WTC11 (cell line): Measurements from ENCODE around the gene NRG3. TPM values are rescaled to one million over a fixed set of nuclear protein-coding genes. Genes with fewer than 3 reads are reported as not detected.
A peak's percentile ranks its signal among the peaks of the same experiment; 100 is the strongest.

Experiments
- ATAC-seq: fragments of 200-7000 bp; cut with Tn5 transposase; 2 replicates; pipeline ENCODE4 v1.10.0; 2021; ENCODE audit warnings: mild to moderate bottlenecking, moderate library complexity
- CTCF ChIA-PET: fragments of 300-600 bp; sonication (Branson Sonifier 250); formaldehyde crosslinking; loops from one replicate; lab custom pipeline; 2021; ENCODE audit warnings: antibody characterized with exemption; lab: Charles Lee
- POLR2A ChIA-PET: fragments of 350-600 bp; sonication (Branson Sonifier 250); formaldehyde crosslinking; loops from one replicate; lab custom pipeline; 2021; ENCODE audit warnings: antibody characterized with exemption; lab: Charles Lee
- DNase-seq: peaks from one replicate; pipeline ENCODE4 v3.0.0; 2021; ENCODE audit warnings: low spot score
- H3K27ac Mint-ChIP-seq: 2 replicates; pipeline ENCODE4 v1.8.0; 2021; ENCODE audit warnings: mixed read lengths
- H3K27me3 Mint-ChIP-seq: 2 replicates; pipeline ENCODE4 v1.8.0; 2021; ENCODE audit warnings: low read depth, mild to moderate bottlenecking, moderate library complexity, mixed read lengths
- H3K36me3 Mint-ChIP-seq: 2 replicates; pipeline ENCODE4 v1.8.0; 2021; ENCODE audit warnings: mixed read lengths
- H3K4me1 Mint-ChIP-seq: 2 replicates; pipeline ENCODE4 v1.8.0; 2022; ENCODE audit warnings: mixed read lengths
- H3K4me3 Mint-ChIP-seq: 2 replicates; pipeline ENCODE4 v1.8.0; 2021; ENCODE audit warnings: mild to moderate bottlenecking, moderate library complexity, mixed read lengths
- H3K9me3 Mint-ChIP-seq: 2 replicates; pipeline ENCODE4 v1.8.0; 2021; ENCODE audit warnings: mixed read lengths
- ATF3 ChIP-seq: sonication (generic); formaldehyde crosslinking; conservative IDR thresholded peaks from 2 replicates; pipeline ENCODE4 v1.8.1; 2022; ENCODE audit warnings: mild to moderate bottlenecking, missing genetic modification reagents
- E2F5 ChIP-seq: sonication (generic); formaldehyde crosslinking; IDR thresholded peaks from 2 replicates; pipeline ENCODE4 v1.8.1; 2022; ENCODE audit warnings: mild to moderate bottlenecking, moderate library complexity, missing genetic modification reagents
- ERG ChIP-seq: fragments of 250-450 bp; sonication (Bioruptor Pico); IDR thresholded peaks from 2 replicates; pipeline ENCODE4 v1.8.0; 2021; ENCODE audit warnings: mild to moderate bottlenecking
- ETV6 ChIP-seq: sonication (generic); formaldehyde crosslinking; IDR thresholded peaks from 2 replicates; pipeline ENCODE4 v1.8.1; 2022; ENCODE audit warnings: mild to moderate bottlenecking, missing genetic modification reagents
- FOXJ3 ChIP-seq: sonication (generic); formaldehyde crosslinking; IDR thresholded peaks from 2 replicates; pipeline ENCODE4 v1.9.0; 2021; ENCODE audit warnings: missing genetic modification reagents, mild to moderate bottlenecking, borderline replicate concordance
- GRHL2 ChIP-seq: fragments of 250-450 bp; sonication (Bioruptor Pico); IDR thresholded peaks from 2 replicates; pipeline ENCODE4 v1.8.0; 2022; ENCODE audit warnings: mild to moderate bottlenecking, moderate library complexity; ENCODE audit not compliant: insufficient replicate concordance, severe bottlenecking
- GTF2I ChIP-seq: fragments of 250-450 bp; sonication (Bioruptor Pico); conservative IDR thresholded peaks from 2 replicates; pipeline ENCODE4 v1.4.0; 2021; ENCODE audit warnings: mild to moderate bottlenecking
- HMGA2 ChIP-seq: fragments of 250-450 bp; sonication (Bioruptor Pico); IDR thresholded peaks from 2 replicates; pipeline ENCODE4 v1.4.0; 2021; ENCODE audit warnings: mild to moderate bottlenecking, moderate library complexity
- JUN ChIP-seq: sonication (generic); formaldehyde crosslinking; IDR thresholded peaks from 2 replicates; pipeline ENCODE4 v1.8.0; 2023; ENCODE audit warnings: mild to moderate bottlenecking, missing genetic modification reagents
- MLX ChIP-seq: sonication (generic); formaldehyde crosslinking; IDR thresholded peaks from 2 replicates; pipeline ENCODE4 v1.8.1; 2023; ENCODE audit warnings: mild to moderate bottlenecking, missing genetic modification reagents, moderate library complexity
- MYBL2 ChIP-seq: sonication (generic); formaldehyde crosslinking; IDR thresholded peaks from 2 replicates; pipeline ENCODE4 v1.8.1; 2023; ENCODE audit warnings: mild to moderate bottlenecking, moderate library complexity, missing genetic modification reagents
- NFE2L1 ChIP-seq: sonication (generic); formaldehyde crosslinking; IDR thresholded peaks from 2 replicates; pipeline ENCODE4 v1.8.1; 2023; ENCODE audit warnings: missing genetic modification reagents
- PREB ChIP-seq: sonication (generic); formaldehyde crosslinking; IDR thresholded peaks from 2 replicates; pipeline ENCODE4 v1.8.1; 2022; ENCODE audit warnings: mild to moderate bottlenecking, missing genetic modification reagents, moderate library complexity, borderline replicate concordance
- PRRX2 ChIP-seq: fragments of 250-450 bp; sonication (Bioruptor Pico); IDR thresholded peaks from 2 replicates; pipeline ENCODE4 v1.8.0; 2021; ENCODE audit warnings: mild to moderate bottlenecking
- SMAD4 ChIP-seq: sonication (generic); formaldehyde crosslinking; IDR thresholded peaks from 2 replicates; pipeline ENCODE4 v1.8.0; 2022; ENCODE audit warnings: mild to moderate bottlenecking, missing genetic modification reagents
- TEAD4 ChIP-seq: sonication (generic); formaldehyde crosslinking; IDR thresholded peaks from 2 replicates; pipeline ENCODE4 v1.8.0; 2022; ENCODE audit warnings: mild to moderate bottlenecking, missing genetic modification reagents
- ZMAT4 ChIP-seq: fragments of 250-450 bp; sonication (Bioruptor Pico); IDR thresholded peaks from 2 replicates; pipeline ENCODE4 v1.9.0; 2021; ENCODE audit warnings: mild to moderate bottlenecking
- ZNF121 ChIP-seq: sonication (generic); formaldehyde crosslinking; IDR thresholded peaks from 2 replicates; pipeline ENCODE4 v1.8.0; 2023; ENCODE audit warnings: missing genetic modification reagents
- ZNF138 ChIP-seq: sonication (generic); formaldehyde crosslinking; conservative IDR thresholded peaks from 2 replicates; pipeline ENCODE4 v1.8.1; 2022; ENCODE audit warnings: mild to moderate bottlenecking, moderate library complexity, missing genetic modification reagents
- ZNF423 ChIP-seq: fragments of 250-450 bp; sonication (Bioruptor Pico); IDR thresholded peaks from 2 replicates; pipeline ENCODE4 v2.1.2; 2022; ENCODE audit warnings: mild to moderate bottlenecking, moderate library complexity
- ZNF425 ChIP-seq: fragments of 250-450 bp; sonication (Bioruptor Pico); conservative IDR thresholded peaks from 2 replicates; pipeline ENCODE4 v1.9.0; 2021; ENCODE audit warnings: mild to moderate bottlenecking
- ZNF671 ChIP-seq: fragments of 250-450 bp; sonication (Bioruptor Pico); IDR thresholded peaks from 2 replicates; pipeline ENCODE4 v1.8.0; 2021; ENCODE audit warnings: mild to moderate bottlenecking
- ZSCAN18 ChIP-seq: fragments of 250-450 bp; sonication (Bioruptor Pico); IDR thresholded peaks from 2 replicates; pipeline ENCODE4 v2.1.2; 2022; ENCODE audit warnings: mild to moderate bottlenecking, moderate library complexity
- total RNA-seq: library from RNA; stranded (reverse); gene quantifications from 3 replicates; pipeline ENCODE4 v1.2.3, GENCODE V29; 2021

The NRG3 gene
- total RNA-seq, 1 experiment from 2014 or later, result 7.0 TPM

GRCh38 chr10:82535457-82535856 is 660.5 kb downstream of the NRG3 start:
- ATAC-seq (no peak), DNase-seq (no peak)
- POLR2A ChIA-PET, result no interaction called here
- TF ChIP-seq MYBL2 (CRISPR knock-in tag), result no peak
- no peak for TF ChIP-seq MLX (CRISPR knock-in tag)
- TF ChIP-seq ZSCAN18 (CRISPR knock-in tag), result no peak
- TF ChIP-seq ZNF671 (CRISPR knock-in tag), result no peak
- TF ChIP-seq ZNF425 (CRISPR knock-in tag), result no peak
- no peak for TF ChIP-seq ZNF423 (CRISPR knock-in tag)
- no peak for TF ChIP-seq TEAD4 (CRISPR knock-in tag)
- TF ChIP-seq GTF2I (CRISPR knock-in tag), result no peak
- no peak for TF ChIP-seq GRHL2 (CRISPR knock-in tag)
- TF ChIP-seq ZMAT4 (CRISPR knock-in tag), result no peak
- no peak for TF ChIP-seq NFE2L1 (CRISPR knock-in tag)
- no peak for TF ChIP-seq FOXJ3 (CRISPR knock-in tag)
- TF ChIP-seq PREB (CRISPR knock-in tag), result no peak
- no peak for TF ChIP-seq PRRX2
- no peak for TF ChIP-seq ERG (CRISPR knock-in tag)
- no peak for TF ChIP-seq ZNF121 (CRISPR knock-in tag)
- H3K4me3 Mint-ChIP-seq, result no peak overlapping the region
- no peaks in the 10 kb centered on the region for H3K27me3 Mint-ChIP-seq
- CTCF ChIA-PET, result no interaction called here
- no peaks in the 10 kb centered on the region for H3K9me3 Mint-ChIP-seq
- H3K4me1 Mint-ChIP-seq, result peaks cover 31% of the 10 kb centered on the region
- no peaks in the 10 kb centered on the region for H3K36me3 Mint-ChIP-seq
- no peak overlapping the region for H3K27ac Mint-ChIP-seq

- H3K9me3 Mint-ChIP-seq, result no peaks in the 10 kb centered on the region
- no peak for ATAC-seq
- TF ChIP-seq ZNF671 (CRISPR knock-in tag), result no peak
- peak; percentile 95 for TF ChIP-seq HMGA2 (CRISPR knock-in tag)
- TF ChIP-seq, all 79 proteins: peak for 1
- Mint-ChIP-seq H3K27ac (no peak overlapping the region), H3K4me3 (no peak overlapping the region), H3K27me3 (no peaks in the 10 kb centered on the region), H3K4me1 (peaks cover 31% of the 10 kb centered on the region), H3K36me3 (no peaks in the 10 kb centered on the region)
- CTCF ChIA-PET, result no interaction called here
- POLR2A ChIA-PET, result no interaction called here
- DNase-seq, result no peak
These were observed 661.7 kb downstream of the NRG3 start for GRCh38 chr10:82536668-82537067.

- H3K4me3 Mint-ChIP-seq, result no peak overlapping the region
- H3K27ac Mint-ChIP-seq, result no peak overlapping the region
- no peaks in the 10 kb centered on the region for H3K27me3 Mint-ChIP-seq
- H3K9me3 Mint-ChIP-seq, result no peaks in the 10 kb centered on the region
- ChIA-PET CTCF (no interaction called here), POLR2A (no interaction called here)
- peaks cover 24% of the 10 kb centered on the region for H3K4me1 Mint-ChIP-seq
- H3K36me3 Mint-ChIP-seq, result no peaks in the 10 kb centered on the region
- ATAC-seq (no peak), DNase-seq (no peak)
- TF ChIP-seq ETV6 (CRISPR knock-in tag) (no peak), SMAD4 (CRISPR knock-in tag) (no peak), ATF3 (CRISPR knock-in tag) (no peak), ZNF138 (CRISPR knock-in tag) (no peak), E2F5 (CRISPR knock-in tag) (no peak), ERG (CRISPR knock-in tag) (no peak), PREB (CRISPR knock-in tag) (no peak), JUN (CRISPR knock-in tag) (no peak)
These were observed 663.3 kb downstream of the NRG3 start for GRCh38 chr10:82538272-82538671.
